GM18870 (cell line): ENCODE data around the gene ARMH2.

Experiments
- ATAC-seq: cut with Tn5 transposase; IDR thresholded peaks from one replicate; pipeline ENCODE4 v1.9.1; 2021; ENCODE audit warnings: moderate library complexity; ENCODE audit not compliant: unreplicated experiment

Gene ARMH2

GRCh38 chr6:24798740-24799540, at the start of gene ARMH2:
Gene ARMH2 (minus strand): TSS chr6:24798917. CDS start chr6:24798857, 60 bp downstream.
- ATAC-seq, result no peak

- no peak for ATAC-seq
Measured at GRCh38 chr6:24848461-24848860, 49.7 kb upstream of the ARMH2 start.

GRCh38 chr6:24847402-24847801, 48.7 kb upstream of the ARMH2 start:
- ATAC-seq, result no peak

- no peak for ATAC-seq
Measured at GRCh38 chr6:24845578-24845977, 46.9 kb upstream of the ARMH2 start.

GRCh38 chr6:24844903-24845302, 46.2 kb upstream of the ARMH2 start:
- ATAC-seq, result no peak

DNA sequence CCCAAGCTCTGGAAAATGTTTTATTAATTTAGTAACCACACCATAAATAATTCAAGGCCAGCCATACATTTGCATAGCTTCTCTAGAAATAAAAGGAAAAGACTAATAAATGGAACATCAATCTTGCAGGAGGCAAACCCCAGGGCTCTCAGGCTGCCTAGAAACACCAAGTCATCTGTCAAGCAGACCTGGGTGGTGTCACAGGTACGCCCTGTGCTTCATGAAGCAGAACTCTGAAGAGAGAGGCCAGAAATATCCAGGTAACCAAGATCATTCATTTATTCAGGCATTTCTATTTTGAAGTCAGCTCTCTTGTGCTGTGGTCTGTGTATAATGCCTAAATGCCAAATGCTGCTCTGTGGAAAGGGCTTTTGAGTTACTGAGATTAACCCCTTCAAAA, 45.3 kb upstream of the ARMH2 start:
- ATAC-seq, result no peak

- no peak for ATAC-seq
Measured at GRCh38 chr6:24840187-24840586, 41.5 kb upstream of the ARMH2 start.

GRCh38 chr6:24838994-24839393, 40.3 kb upstream of the ARMH2 start:
- ATAC-seq, result no peak

GRCh38 chr6:24838081-24838480, 39.4 kb upstream of the ARMH2 start:
- ATAC-seq, result no peak

DNA sequence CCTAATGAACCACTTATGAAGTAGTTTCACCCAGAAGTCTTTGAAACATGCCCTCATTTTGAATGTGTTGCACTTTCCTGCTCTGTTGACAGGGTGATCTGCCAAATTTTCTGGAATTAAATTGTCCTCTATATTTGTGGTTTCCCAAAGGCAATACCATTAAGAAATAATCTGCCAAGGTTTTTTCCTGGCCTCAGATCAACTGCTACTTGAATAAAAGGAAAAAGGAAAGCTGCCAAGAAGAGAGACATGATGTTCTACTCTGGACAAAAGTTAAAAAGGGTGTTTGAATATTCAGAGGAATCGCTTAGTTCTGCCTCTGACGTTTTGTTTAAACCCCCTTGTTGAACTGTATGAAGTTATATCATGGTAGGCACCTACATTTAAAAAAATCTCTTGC, 37.4 kb upstream of the ARMH2 start:
- no peak for ATAC-seq

- ATAC-seq, result no peak
Measured at GRCh38 chr6:24833711-24834386, 35.1 kb upstream of the ARMH2 start.

- no peak for ATAC-seq
Measured at GRCh38 chr6:24832794-24833193, 34.1 kb upstream of the ARMH2 start.

DNA sequence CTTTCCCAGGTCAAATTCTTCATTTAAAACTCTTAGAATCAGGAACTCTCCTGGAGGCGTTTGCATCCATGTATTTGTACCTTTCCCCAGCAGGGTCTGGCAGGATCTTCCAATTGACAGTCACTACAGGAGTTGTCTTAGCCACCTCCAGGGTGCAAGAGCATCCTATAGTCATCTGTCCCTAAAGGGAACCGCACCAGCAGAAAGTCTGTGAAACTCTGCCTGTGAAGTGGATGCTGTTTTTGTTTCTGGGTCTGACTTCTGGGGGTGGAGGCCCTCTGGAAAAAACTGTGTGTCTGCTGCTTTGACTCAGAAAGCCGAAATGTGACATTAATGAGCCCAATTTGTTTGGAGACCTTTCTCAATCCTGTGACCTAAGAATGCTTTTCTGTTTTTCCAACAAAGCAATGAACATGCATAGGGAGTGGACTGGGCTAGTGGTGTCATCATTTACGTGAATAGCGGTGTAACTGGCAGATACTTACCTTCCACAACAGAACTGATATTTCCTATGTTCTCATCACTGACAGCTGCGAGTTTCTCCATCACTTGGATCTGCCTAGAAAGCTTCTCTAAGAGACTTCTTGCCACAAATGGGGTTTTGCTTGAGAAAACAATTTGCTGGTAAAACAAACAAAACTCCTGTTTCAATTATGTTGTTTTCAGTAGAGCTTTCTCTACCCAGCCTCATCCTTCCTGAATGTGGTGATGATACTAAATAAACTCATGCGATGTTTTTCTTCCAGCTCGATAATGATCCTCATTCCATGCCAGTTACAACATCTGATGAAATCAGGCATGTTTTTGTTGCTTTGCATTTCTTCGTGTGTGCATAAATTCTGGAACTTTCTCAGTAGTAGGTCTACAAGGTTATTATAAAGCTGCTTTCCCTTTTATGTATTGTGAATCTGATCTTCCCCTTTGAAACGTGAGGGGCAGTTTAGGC, 33.3 kb upstream of the ARMH2 start:
- ATAC-seq, result no peak

DNA sequence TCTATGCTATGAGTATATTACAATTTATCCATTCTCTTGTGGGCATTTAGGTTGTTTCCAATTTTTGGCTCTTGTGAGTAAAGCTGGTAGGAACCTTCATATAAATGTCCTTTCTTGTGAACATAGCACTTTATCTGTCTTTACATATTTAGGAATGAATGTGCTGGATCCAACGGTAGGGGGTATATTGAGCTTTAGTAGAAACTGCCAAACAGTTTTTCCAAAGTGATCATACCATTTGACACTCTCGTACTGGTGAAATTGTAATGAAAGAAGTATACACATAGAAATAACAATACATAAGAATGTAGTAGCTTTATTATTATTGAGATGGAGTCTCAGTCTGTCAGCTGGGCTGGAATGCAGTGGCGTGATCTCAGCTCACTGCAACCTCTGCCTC, 30.9 kb upstream of the ARMH2 start:
- no peak for ATAC-seq

- ATAC-seq, result no peak
Measured at GRCh38 chr6:24827970-24828369, 29.3 kb upstream of the ARMH2 start.

DNA sequence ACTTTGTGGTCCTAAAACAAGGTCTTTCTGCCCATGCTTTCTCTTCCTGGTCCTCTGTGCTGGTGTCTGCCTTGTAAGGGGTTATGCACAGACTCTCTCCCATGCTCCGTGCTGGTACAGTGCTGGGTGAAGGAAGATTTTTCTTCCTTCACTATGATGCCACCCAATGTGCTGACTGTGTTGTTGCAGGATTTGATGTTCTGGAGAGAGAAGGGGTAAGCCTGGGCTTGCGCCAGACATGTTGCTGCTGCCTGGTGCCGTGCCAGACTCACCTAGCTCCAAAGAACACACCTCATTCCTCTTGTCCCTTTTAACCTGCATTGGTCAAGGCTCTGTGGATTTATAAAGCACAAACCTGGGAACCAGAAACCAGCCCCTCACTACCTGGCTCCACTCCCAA, 28.4 kb upstream of the ARMH2 start:
- ATAC-seq, result no peak

GRCh38 chr6:24825130-24825630, 26.5 kb upstream of the ARMH2 start:
- no peak for ATAC-seq

GRCh38 chr6:24824142-24824938, 25.6 kb upstream of the ARMH2 start:
- ATAC-seq, result no peak

DNA sequence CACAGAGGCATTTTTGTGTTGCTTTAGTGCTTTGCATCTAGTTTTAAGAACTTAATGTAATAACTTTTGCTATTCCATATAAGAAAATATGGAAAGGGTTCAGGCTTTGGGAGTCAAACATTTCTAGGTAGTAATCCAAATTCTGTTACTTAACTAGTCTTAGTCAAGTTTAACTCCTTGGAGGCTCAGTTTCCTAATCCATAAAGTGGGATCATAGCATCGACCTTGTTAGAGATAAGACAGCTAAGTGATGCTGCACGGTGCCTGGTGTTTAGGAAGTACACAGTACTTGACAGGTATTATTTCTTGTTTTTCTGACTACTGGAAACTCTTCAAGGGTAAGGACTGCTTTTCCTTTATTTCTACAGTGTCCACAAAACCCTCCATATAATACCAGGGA, 24.5 kb upstream of the ARMH2 start:
- ATAC-seq, result no peak

- no peak for ATAC-seq
Measured at GRCh38 chr6:24822696-24823095, 24.0 kb upstream of the ARMH2 start.
